DMS 273 treated with DMSO at 0.1 percent for 48 hours (cell line): ENCODE data around the gene PHACTR3.

Source experiments
- DNase-seq: peaks from one replicate; lab custom pipeline; 2025; lab: John Stamatoyannopoulos, UW

PHACTR3 gene

GRCh38 chr20:59672576-59672975 lies 68.2 kb downstream of the PHACTR3 start:
- DNase-seq: no peak

GRCh38 chr20:59673288-59673997 lies 69.1 kb downstream of the PHACTR3 start:
- no peak for DNase-seq

GRCh38 chr20:59673998-59674445 lies 69.7 kb downstream of the PHACTR3 start:
- no peak for DNase-seq

DNA sequence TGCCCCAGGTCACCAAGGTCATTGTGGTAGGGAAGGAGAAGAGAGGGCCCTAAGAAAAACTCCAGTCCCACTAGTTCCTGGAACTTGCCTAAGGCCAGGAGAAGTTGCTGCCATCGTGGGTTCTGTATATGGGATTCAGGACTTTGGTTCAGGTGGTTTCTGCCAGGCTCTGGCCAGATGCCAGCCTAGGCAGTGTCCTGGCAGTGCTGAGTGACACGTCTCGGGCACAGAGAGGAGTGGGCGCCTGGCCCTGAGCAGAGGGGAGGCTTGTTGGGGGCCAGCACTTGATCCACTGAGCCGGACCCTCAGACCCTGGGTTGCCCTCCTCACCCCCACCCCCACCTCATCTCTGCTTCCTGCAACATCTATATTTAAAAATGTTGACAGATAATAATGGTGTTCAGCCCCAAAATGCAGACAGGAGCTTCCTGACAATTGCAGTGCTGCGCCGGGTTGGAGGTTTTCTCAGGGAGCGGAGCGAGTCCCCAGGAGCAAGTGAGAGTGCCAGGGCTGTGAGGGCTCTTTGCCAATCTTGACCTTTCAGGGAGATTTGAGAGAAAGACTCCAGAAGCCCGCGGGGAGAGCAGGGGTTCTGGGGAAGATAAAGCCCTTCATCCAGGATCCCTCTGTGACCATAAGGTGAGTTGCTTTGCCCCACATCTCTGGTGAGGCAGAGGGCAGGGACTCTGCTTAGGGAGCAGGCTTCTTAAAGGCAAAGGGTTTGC lies 71.9 kb downstream of the PHACTR3 start:
- DNase-seq: no peak

GRCh38 chr20:59676851-59677182 lies 72.5 kb downstream of the PHACTR3 start:
- peak; percentile 4 for DNase-seq

- no peak for DNase-seq
These were observed 73.2 kb downstream of the PHACTR3 start for GRCh38 chr20:59677586-59677985.

DNA sequence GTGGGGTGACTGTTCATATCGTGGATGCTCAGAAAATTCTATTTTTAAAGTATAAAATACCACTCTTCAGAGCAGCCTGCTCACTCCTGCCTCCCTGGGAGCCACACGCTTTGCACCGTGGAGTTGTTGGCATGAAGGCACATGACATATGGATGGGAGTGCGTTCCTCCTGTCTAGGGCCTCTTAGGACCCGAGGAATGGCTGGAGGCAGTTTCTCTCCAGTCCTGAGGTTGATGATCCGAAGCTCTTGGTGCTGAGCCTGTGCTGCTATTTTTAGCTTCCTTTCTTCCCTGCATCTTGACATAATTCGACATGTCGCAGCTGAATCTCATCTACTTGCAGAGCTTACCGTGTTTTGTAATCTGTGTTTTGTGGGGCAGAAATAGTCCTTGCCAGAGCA lies 73.9 kb downstream of the PHACTR3 start:
- peak; percentile 21 for DNase-seq

- DNase-seq: no peak
These were observed 74.6 kb downstream of the PHACTR3 start for GRCh38 chr20:59678951-59679350.

GRCh38 chr20:59680148-59680650 lies 75.9 kb downstream of the PHACTR3 start:
- DNase-seq: no peak

DNA sequence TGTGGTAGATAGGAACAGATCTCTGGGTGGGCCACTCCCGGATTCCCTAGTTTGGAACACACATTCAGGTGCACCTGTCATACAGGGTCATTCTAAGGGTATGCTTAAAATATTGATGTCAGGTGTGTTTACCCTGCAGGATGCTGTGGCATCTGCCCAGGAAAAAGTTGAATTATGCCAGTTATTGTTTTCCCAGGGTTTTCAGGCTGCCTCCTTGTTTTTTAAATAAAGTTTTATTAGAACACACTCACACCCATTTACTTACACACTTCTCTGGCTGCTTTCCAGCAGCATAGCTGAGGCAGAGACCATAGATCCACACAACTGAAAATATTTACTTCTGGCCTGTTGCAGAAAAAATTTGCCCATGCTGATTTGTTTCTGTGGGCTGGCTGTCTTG lies 76.5 kb downstream of the PHACTR3 start:
- no peak for DNase-seq

DNA sequence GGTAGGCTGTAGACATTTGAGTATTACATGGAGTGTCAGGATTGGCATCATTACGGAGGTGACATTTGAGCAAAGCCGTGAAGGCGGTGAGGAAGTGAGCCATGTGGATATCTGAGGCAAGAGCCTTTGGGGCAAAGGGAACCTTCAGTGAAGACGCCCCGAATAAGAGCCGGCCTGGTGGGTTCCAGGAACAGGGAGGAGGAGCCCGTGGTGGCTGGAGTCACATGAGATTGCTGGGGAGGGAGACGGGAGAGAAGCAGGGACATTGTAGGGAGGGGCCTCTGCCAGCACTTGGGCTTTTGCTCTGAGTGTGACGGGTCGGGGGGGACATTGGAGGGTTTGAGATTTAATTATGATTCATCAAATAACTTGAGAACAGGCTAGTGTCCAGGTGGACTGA lies 78.3 kb downstream of the PHACTR3 start:
- no peak for DNase-seq

- DNase-seq: no peak
These were observed 78.8 kb downstream of the PHACTR3 start for GRCh38 chr20:59683181-59683580.

- no peak for DNase-seq
These were observed 80.4 kb downstream of the PHACTR3 start for GRCh38 chr20:59684685-59685242.

- DNase-seq: no peak
These were observed 82.3 kb downstream of the PHACTR3 start for GRCh38 chr20:59686404-59687346.

GRCh38 chr20:59688356-59688755 lies 84.0 kb downstream of the PHACTR3 start:
- DNase-seq: no peak

DNA sequence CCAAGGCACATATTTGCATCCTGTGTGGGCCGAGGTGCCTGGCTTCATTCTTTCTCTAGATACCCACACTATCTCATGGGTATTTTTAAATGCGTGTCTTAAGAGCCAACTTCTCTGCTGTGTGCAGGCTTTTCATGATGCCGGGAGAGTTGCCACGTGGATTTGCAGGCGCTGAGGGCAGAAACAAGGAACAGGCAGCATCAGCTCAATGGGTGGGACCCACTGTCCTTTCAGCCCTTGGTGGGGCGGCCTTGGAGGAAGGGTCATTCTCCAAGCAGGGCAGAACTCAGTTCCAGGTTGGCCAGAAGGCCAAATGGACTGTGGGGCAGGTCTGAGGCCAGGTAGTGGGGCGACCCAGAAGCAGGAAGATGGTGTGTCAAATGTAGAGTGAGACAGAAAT lies 84.7 kb downstream of the PHACTR3 start:
- DNase-seq: no peak

DNA sequence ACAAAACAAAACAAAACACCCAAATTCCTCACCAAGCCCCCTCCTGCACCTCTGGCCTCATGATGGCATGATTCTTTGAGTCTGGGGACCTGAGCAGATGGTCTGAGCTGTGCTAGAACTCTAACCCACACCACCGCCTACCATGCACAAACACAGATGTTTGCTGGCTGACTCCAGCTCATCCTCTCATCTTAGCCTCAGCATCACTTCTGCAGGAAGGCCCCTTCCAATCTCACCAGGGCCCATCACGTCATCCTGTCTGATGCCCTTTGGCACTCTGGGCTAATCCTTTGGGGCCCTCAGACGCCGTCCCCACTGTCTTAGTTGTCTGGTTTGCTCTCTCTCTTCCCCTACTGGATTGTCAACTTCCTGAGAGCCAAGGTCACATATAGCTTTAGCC lies 85.8 kb downstream of the PHACTR3 start:
- no peak for DNase-seq

DNA sequence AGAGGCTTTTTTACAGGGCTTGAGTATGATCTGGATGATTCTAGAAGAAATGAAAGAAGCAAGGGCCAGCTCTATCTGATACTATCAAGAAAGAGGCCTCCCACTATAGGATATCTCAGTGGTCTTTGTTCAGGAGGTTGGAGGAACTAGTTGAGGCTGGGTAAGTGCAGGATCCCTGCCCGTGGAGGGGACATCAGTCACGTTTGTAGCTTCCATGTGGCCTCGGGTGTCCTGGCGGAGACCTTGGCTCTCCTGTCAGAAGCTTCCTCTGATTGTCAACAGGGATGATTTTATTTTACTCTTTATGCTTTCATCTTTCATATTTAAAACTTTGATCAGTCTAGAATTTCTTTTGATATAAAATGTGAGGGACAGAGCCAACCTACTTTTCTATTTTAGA lies 86.6 kb downstream of the PHACTR3 start:
- DNase-seq: no peak

DNA sequence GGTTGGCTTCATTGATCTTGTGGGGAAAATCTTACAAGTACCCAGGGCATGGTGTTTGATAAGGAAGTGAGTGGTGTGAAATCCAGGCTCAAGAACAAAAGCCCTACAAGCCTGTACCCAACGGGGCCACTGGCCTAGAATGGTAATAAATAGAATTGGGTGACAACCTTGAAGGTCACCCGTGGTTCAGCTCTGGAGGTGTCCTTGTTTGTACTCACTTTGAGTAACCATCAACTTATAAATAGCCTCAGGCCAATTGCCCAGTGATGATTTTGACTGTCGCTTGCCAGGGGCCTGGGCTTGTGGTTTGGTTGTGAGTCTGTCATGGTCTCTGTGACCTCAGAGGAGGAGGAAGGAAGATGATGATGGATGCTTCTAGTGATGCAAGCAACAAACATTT lies 87.8 kb downstream of the PHACTR3 start:
- DNase-seq: no peak

GRCh38 chr20:59693587-59693986 lies 89.2 kb downstream of the PHACTR3 start:
- DNase-seq: no peak

GRCh38 chr20:59696476-59696875 lies 92.1 kb downstream of the PHACTR3 start:
- DNase-seq: no peak

GRCh38 chr20:59697068-59697467 lies 92.7 kb downstream of the PHACTR3 start:
- no peak for DNase-seq
